ENCODE measurements around the gene CMYA5. TPM values are rescaled to one million over a fixed set of nuclear protein-coding genes. Genes with fewer than 3 reads are reported as not detected.

Gene CMYA5
- total RNA-seq, 1 donor from 2014 or later: 0.44 TPM

- H3K4me3 Mint-ChIP-seq: no peak overlapping the region
- peaks cover 2% of the 10 kb centered on the region for H3K27me3 Mint-ChIP-seq (ENCODE audit: low read depth)
- no peaks in the 10 kb centered on the region for H3K9me3 Mint-ChIP-seq
- no peak for TF ChIP-seq CTCF (conservative IDR thresholded peaks at IDR 0.05)
- peaks cover 24% of the 10 kb centered on the region for H3K4me1 Mint-ChIP-seq
- H3K27ac Mint-ChIP-seq (ENCODE audit: unreplicated experiment): no peak overlapping the region
- no peak for DNase-seq (ENCODE audit: low read depth, low spot score)
- H3K36me3 Mint-ChIP-seq (ENCODE audit: low read depth): no peaks in the 10 kb centered on the region
Observed at GRCh38 chr5:79834098-79834753, 144.6 kb downstream of the CMYA5 start.

GRCh38 chr5:79834754-79835714 is 145.4 kb downstream of the CMYA5 start:
- peaks cover 2% of the 10 kb centered on the region for H3K27me3 Mint-ChIP-seq (ENCODE audit: low read depth)
- no peak for DNase-seq (ENCODE audit: low read depth, low spot score)
- H3K36me3 Mint-ChIP-seq (ENCODE audit: low read depth): no peaks in the 10 kb centered on the region
- peaks cover 24% of the 10 kb centered on the region for H3K4me1 Mint-ChIP-seq
- H3K4me3 Mint-ChIP-seq: no peak overlapping the region
- no peaks in the 10 kb centered on the region for H3K9me3 Mint-ChIP-seq
- no peak overlapping the region for H3K27ac Mint-ChIP-seq (ENCODE audit: unreplicated experiment)
- TF ChIP-seq CTCF (conservative IDR thresholded peaks at IDR 0.05): no peak

GRCh38 chr5:79837761-79838551 is 148.3 kb downstream of the CMYA5 start:
- Mint-ChIP-seq H3K27me3 (ENCODE audit: low read depth) (peaks cover 7% of the 10 kb centered on the region), H3K36me3 (ENCODE audit: low read depth) (no peaks in the 10 kb centered on the region), H3K4me1 (peaks cover 32% of the 10 kb centered on the region), H3K4me3 (no peak overlapping the region), H3K27ac (ENCODE audit: unreplicated experiment) (no peak overlapping the region), H3K9me3 (no peaks in the 10 kb centered on the region)
- no peak for TF ChIP-seq CTCF (conservative IDR thresholded peaks at IDR 0.05)
- DNase-seq (ENCODE audit: low read depth, low spot score): no peak

GRCh38 chr5:79840084-79840990 is 150.7 kb downstream of the CMYA5 start:
- no peak for DNase-seq (ENCODE audit: low read depth, low spot score)

More at GRCh38 chr5:79840084-79840990, 150.7 kb downstream of the CMYA5 start:
- Mint-ChIP-seq H3K4me1 (peaks cover 20% of the 10 kb centered on the region), H3K27ac (ENCODE audit: unreplicated experiment) (peak overlapping the region; percentile 53), H3K4me3 (no peak overlapping the region), H3K9me3 (peaks cover 3% of the 10 kb centered on the region), H3K36me3 (ENCODE audit: low read depth) (no peaks in the 10 kb centered on the region), H3K27me3 (ENCODE audit: low read depth) (peaks cover 7% of the 10 kb centered on the region)
- TF ChIP-seq CTCF (conservative IDR thresholded peaks at IDR 0.05): no peak

Measured in neural crest cell (in vitro differentiated cells).